Keratinocyte (primary cell): ENCODE data around the gene MIF. TPM values are rescaled to one million over a fixed set of nuclear protein-coding genes. Genes with fewer than 3 reads are reported as not detected.

Experiments used
- DNase-seq: peaks from one replicate; pipeline ENCODE4 v3.0.0-alpha.2; 2011; ENCODE audit warnings: low read depth, missing footprints, low spot score
- FAIRE-seq: peaks from 2 replicates; lab custom pipeline; 2011; peaks lifted over from hg19 to GRCh38; lab: Jason Lieb, UNC
- H2AFZ ChIP-seq: 2 replicates; pipeline ENCODE4 v1.6.0; 2012; ENCODE audit warnings: low read length, control low read depth, inconsistent platforms; ENCODE audit not compliant: control insufficient read depth
- H3K27ac ChIP-seq: 2 replicates; pipeline ENCODE4 v1.5.1; 2011; ENCODE audit warnings: low read length; ENCODE audit not compliant: control insufficient read depth, insufficient read depth
- H3K27me3 ChIP-seq: 3 replicates; pipeline ENCODE4 v1.6.0; 2011; ENCODE audit warnings: low read length; ENCODE audit not compliant: control insufficient read depth, insufficient read depth; ENCODE audit errors: extremely low read depth
- H3K36me3 ChIP-seq, 2 experiments: 2 replicates in 1 of 2; 3 replicates in 1 of 2; pipeline ENCODE4 v1.5.1; 2011; ENCODE audit warnings: low read length in 2 of 2, mild to moderate bottlenecking in 1 of 2; ENCODE audit not compliant: control insufficient read depth in 2 of 2, insufficient read depth in 2 of 2; ENCODE audit errors: extremely low read depth in 1 of 2
- H3K4me1 ChIP-seq: 3 replicates; pipeline ENCODE4 v1.5.1; 2011; ENCODE audit warnings: low read length; ENCODE audit not compliant: control insufficient read depth, insufficient read depth; ENCODE audit errors: extremely low read depth
- H3K4me2 ChIP-seq: 3 replicates; pipeline ENCODE4 v1.6.0; 2011; ENCODE audit warnings: low read depth, low read length; ENCODE audit not compliant: control insufficient read depth, insufficient read depth; ENCODE audit errors: extremely low read depth
- H3K4me3 ChIP-seq, 3 experiments: fragments of 200-600 bp in 1 of 3; sonication (generic) in 1 of 3; 2 replicates in 2 of 3; 3 replicates in 1 of 3; pipeline ENCODE4 v1.5.1; 2011 to 2016; ENCODE audit warnings: low read length in 3 of 3, mild to moderate bottlenecking in 3 of 3, control low read depth in 2 of 3, inconsistent platforms in 1 of 3, low read depth in 1 of 3, mixed read lengths in 1 of 3, mixed run types in 1 of 3, moderate library complexity in 1 of 3; ENCODE audit not compliant: control insufficient read depth in 2 of 3, insufficient read depth in 2 of 3; ENCODE audit errors: extremely low read depth in 1 of 3
- H3K79me2 ChIP-seq: 2 replicates; pipeline ENCODE4 v1.6.0; 2012; ENCODE audit warnings: low read length; ENCODE audit not compliant: control insufficient read depth, insufficient read depth
- H3K9ac ChIP-seq: 3 replicates; pipeline ENCODE4 v1.6.0; 2011; ENCODE audit warnings: low read length; ENCODE audit not compliant: control insufficient read depth, insufficient read depth; ENCODE audit errors: extremely low read depth
- H3K9me1 ChIP-seq: 3 replicates; pipeline ENCODE4 v1.6.0; 2011; ENCODE audit warnings: low read length; ENCODE audit not compliant: control insufficient read depth, insufficient read depth; ENCODE audit errors: extremely low read depth
- H3K9me3 ChIP-seq: 2 replicates; pipeline ENCODE4 v1.5.1; 2012; ENCODE audit warnings: low read depth, low read length; ENCODE audit not compliant: control insufficient read depth
- H4K20me1 ChIP-seq: 3 replicates; pipeline ENCODE4 v1.6.0; 2011; ENCODE audit warnings: low read length; ENCODE audit not compliant: control insufficient read depth, insufficient read depth; ENCODE audit errors: extremely low read depth
- CTCF ChIP-seq, 3 experiments: IDR thresholded peaks in 1 of 3; conservative IDR thresholded peaks in 1 of 3; optimal IDR thresholded peaks in 1 of 3; 2 replicates in 2 of 3; 3 replicates in 1 of 3; pipeline versions ENCODE3 to v1.5.1; 2011; ENCODE audit warnings: low read length in 3 of 3, mild to moderate bottlenecking in 3 of 3, moderate library complexity in 2 of 3, control low read depth in 1 of 3, inconsistent platforms in 1 of 3; ENCODE audit not compliant: insufficient read depth in 2 of 3; ENCODE audit errors: extremely low read depth in 1 of 3
- EZH2 ChIP-seq: IDR thresholded peaks from one replicate; pipeline ENCODE4 v1.6.1; 2012; ENCODE audit warnings: inconsistent platforms, mild to moderate bottlenecking, low read length, moderate library complexity
- dilution Hi-C: fragments of 300-500 bp; cut with MboI; formaldehyde crosslinking; loops from one replicate; pipeline ENCODE4 v1.7.0; 2020; ENCODE audit warnings: low sequenced_read_pairs; ENCODE audit not compliant: extremely low pct_ligation_motif_present
- polyA plus RNA-seq, 5 experiments: library from polyadenylated mRNA; depleted of rRNA in 3 of 5; stranded (reverse) in 3 of 5; stranded (forward) in 1 of 5; unstranded in 1 of 5; fragments of >200 nt; gene quantifications; 1 replicate in 1 of 5; 2 replicates in 3 of 5; 3 replicates in 1 of 5; pipeline versions ENCODE4 v1.2.1 to v1.2.3, GENCODE V29; 2011 to 2012; ENCODE audit warnings: missing spikeins in 2 of 5, low read depth in 1 of 5, low replicate concordance in 1 of 5

Gene MIF
- polyA plus RNA-seq, 1 donor (not counting 4 experiments of a cell fraction or from before 2014, with no cell fraction given): 340 TPM

DNA sequence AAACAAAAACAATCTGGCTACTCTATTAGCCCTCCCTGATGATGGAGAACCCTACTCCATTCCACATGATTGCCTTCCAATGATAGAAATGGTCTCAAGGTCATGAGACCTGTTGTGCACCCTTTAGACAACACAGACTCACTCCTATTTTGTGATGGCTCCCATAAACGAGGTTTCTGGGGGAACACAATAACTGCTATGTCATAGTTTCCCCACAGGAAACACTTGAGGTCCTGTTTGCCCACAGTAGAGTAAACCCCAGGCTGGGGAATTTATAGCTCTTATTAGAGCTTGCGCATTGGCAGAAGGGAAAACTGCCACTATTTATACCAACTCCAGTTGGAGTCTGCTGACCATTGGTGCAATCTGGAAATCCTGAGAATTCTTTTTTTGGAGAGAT, 28.7 kb downstream of the MIF start:
- no peak overlapping the region for H2AFZ ChIP-seq
- no peak overlapping the region for H3K9ac ChIP-seq
- H3K4me1 ChIP-seq: peaks cover 6% of the 10 kb centered on the region
- H3K27ac ChIP-seq: no peak overlapping the region
- H3K79me2 ChIP-seq: no peaks in the 10 kb centered on the region
- DNase-seq: no peak
- H3K9me3 ChIP-seq: peaks cover 7% of the 10 kb centered on the region
- H3K4me3 ChIP-seq: no peak overlapping the region
- no peak for FAIRE-seq
- dilution Hi-C loops: no loop called here
- TF ChIP-seq EZH2 (no peak), CTCF (optimal IDR thresholded peaks at IDR 0.05 in 1 of 3, IDR thresholded peaks at IDR 0.05 in 1 of 3, conservative IDR thresholded peaks at IDR 0.05 in 1 of 3; ENCODE audit: extremely low read depth in 1 of 3, insufficient read depth in 2 of 3, low read length in 3 of 3) (no peak)
- no peaks in the 10 kb centered on the region for H4K20me1 ChIP-seq
- no peaks in the 10 kb centered on the region for H3K36me3 ChIP-seq
- H3K4me2 ChIP-seq: no peak overlapping the region
- H3K27me3 ChIP-seq: no peaks in the 10 kb centered on the region
- no peaks in the 10 kb centered on the region for H3K9me1 ChIP-seq

- H2AFZ ChIP-seq: no peak overlapping the region
- DNase-seq (no peak), FAIRE-seq (no peak)
- H3K27ac ChIP-seq: no peak overlapping the region
- H3K9ac ChIP-seq: no peak overlapping the region
- no peak overlapping the region for H3K4me2 ChIP-seq
- no peaks in the 10 kb centered on the region for H3K9me1 ChIP-seq
- H3K9me3 ChIP-seq: peaks cover 7% of the 10 kb centered on the region
- no peaks in the 10 kb centered on the region for H3K27me3 ChIP-seq
- no peak overlapping the region for H3K4me3 ChIP-seq
- H3K4me1 ChIP-seq: peaks cover 13% of the 10 kb centered on the region
- H4K20me1 ChIP-seq: no peaks in the 10 kb centered on the region
- no peak for TF ChIP-seq EZH2
- no peak for TF ChIP-seq CTCF (optimal IDR thresholded peaks at IDR 0.05 in 1 of 3, IDR thresholded peaks at IDR 0.05 in 1 of 3, conservative IDR thresholded peaks at IDR 0.05 in 1 of 3; ENCODE audit: extremely low read depth in 1 of 3, insufficient read depth in 2 of 3, low read length in 3 of 3)
- dilution Hi-C loops: no loop called here
- no peaks in the 10 kb centered on the region for H3K79me2 ChIP-seq
- H3K36me3 ChIP-seq: no peaks in the 10 kb centered on the region
Observed at GRCh38 chr22:23925020-23925606, 30.9 kb downstream of the MIF start.
